ENCODE data around the gene PARD3.

PARD3 gene

DNA sequence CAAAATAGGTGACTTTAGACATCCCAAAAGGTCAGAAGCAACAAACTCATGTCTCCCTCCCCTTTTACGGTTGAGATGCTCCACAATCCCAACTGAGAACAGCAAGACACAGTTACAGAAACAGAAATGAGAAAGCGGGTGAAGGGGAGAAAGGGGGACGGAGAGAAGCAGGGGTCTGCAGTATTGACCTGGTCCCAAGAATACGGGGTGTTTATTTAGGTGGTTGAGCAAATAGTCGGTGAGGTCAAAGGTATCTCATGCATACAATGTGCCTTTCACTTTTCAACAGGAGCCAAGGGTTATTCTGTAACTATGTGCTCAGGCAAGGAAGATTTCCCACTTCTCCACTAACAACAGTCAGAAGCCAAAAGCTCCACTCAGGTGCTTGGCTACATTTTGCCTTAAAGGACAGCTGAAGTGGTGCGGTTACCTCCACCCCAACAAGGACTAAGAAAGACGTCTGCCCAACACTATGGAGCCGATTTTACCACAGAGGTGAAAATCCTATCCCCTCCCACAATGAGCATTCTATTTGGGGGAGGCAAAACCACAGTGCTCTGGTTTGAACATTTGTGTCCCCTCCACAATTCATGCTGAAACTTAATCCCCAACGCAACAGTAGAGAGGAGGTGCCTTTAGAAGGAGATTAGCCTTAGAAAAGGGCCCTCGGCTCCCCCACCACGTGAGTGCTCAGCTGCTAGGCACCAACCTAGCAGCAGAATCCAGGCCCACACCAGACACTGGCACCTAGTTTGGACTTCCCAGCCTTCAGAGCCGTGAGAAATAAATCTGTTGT, 77.9 kb downstream of the PARD3 start:
- DNase-seq = no peak

DNA sequence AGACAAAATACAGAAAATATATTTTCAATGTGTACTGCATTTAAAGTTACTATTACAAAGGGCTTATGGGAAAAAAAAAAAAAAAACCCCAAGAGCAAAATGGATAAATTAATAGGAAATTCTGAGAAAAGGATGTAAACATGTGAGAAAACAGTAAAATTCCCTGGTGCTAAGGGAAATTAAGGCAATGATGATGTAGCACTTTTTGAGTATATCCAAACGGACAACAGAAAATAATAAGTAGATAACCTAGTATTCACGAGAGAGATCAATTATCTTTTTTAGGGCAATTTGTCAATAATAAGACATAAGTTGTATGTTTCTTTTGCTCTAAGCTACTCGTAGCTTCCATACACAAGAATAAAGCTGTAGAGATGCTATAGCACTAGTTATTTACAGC, 80.2 kb downstream of the PARD3 start:
- DNase-seq = no peak

DNA sequence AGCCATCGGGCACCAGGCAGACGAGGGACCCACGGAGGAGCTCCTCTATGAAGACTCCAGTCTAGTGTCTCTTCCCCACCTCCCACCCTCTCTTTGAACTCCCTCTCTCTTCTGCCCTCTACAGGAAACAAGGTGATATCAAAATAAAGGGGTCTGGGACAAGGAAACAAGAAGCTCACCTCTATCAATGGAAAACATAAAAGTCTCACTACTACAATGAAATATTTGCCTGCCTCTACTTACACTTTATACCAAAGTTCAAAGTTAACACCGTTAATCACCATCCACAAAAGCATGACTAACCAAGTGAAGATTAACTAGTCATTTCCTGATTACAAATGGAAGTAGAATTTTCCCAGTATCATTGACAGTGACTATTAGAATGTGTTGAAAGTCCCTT, 82.2 kb downstream of the PARD3 start:
- no peak for DNase-seq

DNA sequence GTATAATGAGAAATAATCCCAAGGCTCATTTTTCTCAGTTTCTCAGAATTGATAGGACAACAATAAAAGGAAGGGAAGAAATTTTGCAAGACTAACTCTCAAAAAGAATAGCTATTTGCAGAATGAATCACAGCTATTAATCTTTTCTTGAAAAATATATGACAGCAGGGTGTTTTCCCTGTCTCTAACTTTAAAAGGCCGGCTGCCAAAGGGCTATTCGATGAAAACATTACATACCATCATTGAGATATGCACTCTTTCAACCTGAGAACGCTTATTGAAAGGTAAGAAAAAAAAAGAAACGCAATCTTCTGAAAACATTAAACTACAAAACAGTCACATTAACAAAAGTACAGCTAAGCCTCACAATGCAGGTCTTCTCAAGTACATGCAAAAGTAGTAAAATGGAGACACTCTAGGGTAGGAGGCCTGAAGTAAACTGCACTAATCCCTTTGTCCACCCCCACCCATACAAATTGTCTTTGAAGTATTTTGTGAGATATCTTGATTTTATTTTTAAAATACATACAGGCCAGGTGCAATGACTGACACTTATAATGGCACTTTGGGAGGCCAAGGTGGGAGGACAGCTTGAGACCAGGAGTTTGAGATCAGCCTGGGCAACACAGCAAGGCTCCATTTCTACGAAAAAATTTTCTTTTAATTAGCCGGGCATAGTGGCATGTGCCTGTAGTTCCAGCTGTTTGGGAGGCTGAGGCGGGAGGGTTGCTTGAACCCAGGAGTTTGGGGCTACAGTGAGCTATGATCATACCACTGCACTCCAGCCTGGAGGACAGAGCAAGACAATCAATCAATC, 83.0 kb downstream of the PARD3 start:
- no peak for DNase-seq

DNA sequence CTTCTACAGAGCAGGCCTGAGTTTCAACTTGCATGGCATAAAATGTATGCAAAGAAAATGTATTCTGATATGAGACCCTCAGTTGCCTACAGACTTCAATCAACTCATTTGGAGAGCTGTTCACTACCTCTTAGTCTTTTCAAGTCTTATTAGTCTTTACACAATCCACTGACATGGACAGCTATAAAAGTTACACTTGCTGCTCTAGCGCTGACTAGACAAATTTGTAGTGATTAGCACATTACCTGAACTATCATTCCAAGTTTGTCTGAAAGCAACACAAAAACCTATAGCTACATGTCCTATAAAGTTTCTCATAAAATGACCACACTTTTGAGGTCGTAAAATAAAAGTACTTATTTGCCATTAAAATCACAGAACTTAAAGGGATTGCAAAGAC, 83.9 kb downstream of the PARD3 start:
- DNase-seq = no peak

DNA sequence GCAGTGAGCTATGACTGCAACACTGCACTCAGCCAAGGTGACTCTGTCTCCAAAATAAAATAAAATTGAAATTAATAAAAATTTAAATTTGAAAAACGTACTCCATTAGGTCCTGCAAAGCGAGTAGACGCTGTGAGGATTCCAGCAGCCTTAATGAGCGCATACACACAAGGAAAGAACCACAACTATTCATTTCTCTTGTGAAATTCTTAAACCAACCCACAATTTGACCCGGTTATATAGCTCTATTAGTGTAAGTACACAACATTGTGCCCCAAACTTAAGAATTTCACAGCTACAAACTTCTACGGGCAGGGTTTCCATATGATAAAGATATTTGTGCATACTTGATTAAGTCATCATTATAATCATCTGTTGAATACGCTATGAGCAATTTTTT, 84.4 kb downstream of the PARD3 start:
- no peak for DNase-seq

DNA sequence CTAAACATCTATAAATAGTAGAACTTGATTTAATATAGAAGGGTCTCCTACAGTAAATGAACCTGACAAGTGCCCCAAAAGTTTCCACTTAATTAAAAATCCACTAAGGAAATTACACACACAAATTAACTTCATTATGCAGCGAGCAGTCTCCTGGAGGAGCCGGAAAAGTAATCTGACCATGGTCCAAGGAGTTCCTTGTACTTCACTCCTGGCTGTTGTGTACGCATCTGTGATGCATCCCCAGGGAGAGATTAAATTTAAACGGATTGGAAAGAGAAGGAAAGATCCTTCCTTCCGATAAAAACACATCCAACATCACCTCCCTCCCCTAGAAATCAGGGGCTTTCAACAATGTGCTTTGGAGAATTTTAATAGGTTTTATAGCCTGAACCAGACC, 85.5 kb downstream of the PARD3 start:
- DNase-seq = no peak

DNA sequence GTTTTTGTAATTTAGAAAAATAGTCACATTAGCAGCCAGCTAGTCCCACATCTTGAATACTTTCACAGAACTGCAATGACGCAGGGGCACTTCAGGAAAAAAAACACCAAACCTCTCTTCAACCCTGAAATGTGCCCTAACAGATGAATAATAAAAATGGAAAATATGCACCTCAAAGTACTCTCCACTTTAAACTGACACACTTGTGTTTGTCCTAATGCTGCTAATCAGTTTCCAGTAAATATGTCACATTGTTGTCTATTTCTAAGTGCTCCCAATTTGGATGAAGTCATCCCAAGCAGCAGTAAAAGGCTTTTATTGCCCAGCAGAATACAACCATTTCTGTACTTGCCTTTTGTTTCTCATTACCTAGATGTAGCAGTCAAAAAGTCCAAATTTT, 86.7 kb downstream of the PARD3 start:
- DNase-seq = peak; percentile 10

DNA sequence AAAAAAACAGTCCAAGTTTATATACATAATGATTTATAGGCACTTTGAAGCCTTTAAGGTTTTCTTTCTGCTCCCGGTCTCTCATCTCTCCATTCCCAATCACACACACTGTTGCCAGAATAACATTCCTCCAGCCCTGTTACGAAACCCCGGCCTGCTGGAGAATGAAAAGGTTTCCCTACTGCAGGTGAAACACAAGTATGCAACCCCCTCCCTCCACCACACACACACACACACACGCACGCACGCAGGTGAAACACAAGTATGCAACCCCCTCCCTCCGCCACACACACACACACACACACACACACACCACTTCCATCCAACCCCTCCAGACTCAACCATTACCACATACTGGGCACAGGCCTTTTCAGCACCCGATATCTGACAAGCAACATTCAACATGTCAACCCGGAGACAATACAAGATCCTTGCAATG, 87.5 kb downstream of the PARD3 start:
- no peak for DNase-seq

DNA sequence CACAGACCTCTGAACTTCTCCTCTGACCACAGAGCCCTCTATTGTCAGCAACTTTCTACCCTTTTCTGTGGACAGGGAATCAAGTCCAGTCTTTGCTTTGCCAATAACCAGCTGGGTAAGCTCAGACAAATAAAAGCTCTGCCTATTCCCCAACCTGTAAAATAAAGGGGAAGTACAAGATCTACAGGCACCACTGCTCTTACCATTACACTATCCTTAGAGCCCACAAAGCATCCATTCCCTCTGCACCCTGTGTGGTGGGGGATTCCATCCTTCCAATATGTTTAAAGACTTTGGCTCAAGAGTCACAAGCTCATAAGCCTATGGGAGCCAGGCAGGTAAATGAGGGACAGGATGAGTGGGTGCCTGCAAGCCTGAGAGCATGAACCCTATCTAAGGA, 88.2 kb downstream of the PARD3 start:
- no peak for DNase-seq

DNA sequence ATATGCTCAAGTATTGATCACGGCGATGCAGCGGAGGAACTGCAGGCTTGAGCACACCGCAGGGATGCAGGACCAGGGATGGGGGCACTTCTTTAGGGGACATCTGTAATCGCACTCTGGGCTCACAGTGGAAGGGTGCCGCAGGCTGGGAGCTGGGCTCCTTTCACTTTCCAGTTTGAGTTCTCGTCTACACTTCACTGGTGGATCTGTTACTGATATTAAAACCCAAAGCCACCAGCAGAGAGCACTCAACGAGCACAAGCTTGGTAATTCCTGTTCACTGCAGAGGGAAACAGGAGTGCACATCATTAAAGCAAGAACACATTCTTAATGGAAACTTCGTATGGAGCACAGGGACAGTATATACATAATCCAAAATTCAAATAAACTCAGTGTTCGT, 91.3 kb downstream of the PARD3 start:
- DNase-seq = peak; percentile 3

DNA sequence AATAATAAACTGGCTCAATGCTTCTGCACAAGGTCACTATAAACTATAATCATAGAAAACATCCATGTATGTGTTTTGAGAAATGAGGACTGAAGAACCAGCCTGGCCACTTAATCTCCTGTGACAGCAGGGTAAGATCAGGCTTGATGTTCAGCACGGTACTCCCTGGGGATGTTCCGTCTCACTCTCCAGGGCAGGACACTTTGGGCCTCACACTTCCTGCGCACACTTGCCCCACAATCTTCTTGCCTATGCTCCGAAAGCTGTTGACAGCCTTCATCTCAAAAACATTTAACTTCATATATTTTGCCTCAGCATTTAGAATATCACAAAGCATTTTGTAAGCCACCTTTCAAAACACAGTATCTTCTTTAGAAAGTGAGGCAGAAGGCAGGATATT, 92.7 kb downstream of the PARD3 start:
- DNase-seq = no peak

DNA sequence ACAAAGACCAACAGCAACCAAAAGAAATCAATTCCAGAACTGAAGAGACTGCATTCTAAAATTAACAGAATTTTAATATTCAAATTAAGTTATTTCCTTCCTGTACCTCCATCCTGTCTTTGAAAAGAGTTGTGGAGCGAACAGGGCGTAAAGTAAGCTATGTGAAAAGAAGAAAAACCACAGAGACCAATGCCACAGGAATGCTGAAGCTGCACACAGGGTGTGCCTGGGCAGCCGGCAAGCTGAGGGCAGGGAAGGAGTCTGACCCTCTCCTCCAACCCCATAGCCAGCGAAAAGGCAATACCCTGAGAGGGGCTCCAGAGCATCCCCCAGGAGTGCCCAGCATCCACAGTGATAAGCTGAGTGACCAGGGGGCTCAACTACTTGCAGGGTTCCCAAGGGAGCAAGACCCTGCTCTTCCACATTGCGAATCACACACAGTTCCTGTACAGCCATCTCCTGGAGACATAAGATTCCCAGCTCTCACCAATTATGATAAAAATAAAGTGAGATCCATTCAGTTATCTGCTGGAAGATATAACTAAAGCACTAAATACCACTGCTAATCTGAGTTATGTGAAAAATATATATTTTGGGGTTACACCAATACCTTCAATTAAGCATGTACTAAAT, 93.8 kb downstream of the PARD3 start:
- no peak for DNase-seq

DNA sequence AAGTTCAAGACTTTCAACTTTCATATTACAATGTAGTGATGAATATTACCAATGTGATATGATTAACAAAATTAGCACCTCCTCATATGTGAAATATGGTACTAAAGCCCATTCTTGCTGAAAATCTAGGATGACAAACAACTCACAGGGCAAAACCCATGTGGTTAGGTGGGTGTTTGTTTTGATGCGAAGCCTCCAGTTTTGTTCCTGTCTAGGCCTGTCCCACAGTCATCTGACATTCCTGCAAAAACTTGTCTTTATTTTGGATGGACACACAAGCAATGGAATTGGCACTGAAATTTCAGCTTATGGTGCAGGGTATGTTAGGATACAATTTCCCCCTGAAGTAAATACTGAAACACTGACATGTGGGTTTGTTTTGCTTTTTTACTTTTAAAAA, 95.3 kb downstream of the PARD3 start:
- DNase-seq = no peak

DNA sequence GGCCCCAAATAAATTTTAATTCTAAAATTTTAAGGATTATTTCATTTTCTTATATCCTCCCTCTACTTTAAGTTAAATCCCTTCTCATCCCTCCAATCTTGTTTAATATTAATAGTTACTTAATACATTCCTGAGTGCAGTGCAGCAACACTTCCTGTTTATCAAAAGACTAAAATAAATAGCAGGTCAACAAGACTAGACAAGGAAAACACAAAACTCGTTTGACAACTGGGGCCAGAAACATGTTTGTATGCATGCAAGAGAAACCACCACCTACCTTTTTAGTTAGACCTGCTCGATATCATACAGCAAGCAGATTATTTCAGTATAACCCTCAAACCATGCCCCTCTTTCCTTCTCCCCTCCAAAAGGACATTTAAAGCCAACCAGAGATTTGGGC, 95.8 kb downstream of the PARD3 start:
- no peak for DNase-seq

DNA sequence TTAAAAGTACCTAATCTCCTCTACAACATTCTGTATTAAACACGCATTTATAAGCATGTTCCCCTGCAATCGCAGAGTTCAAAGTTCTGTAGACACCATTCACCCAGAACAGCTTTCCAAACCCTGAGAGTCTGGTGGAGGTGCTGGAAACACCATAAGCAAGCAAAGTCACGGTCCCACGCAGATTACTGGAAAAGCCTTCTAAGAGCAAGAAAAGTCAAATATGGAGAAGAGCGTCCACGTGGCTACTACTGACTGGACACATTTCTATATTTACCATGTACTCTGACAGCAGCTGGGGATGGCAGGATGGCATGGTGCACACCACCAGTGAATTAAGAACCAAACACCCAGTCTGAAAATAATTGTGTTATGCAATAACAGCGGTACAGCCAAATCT, 97.7 kb downstream of the PARD3 start:
- no peak for DNase-seq

DNA sequence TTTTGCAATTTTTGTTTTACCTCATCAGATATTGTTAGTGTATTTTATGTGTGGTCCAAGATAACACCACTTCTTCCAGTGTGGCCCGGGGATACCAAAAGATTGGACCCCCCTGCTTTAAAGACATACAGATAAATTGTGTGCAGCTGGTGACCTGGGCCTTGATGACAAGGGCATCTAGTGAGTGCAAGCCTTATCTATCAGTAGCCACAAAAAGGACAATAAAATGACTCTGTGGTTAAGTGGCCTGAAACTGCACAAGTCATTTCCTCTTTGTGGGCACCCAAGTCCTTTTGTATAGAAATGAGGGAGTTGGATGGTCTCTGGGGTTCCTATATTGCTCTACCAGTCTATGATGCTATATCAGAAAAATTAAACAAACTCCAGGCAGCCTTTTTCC, 98.1 kb downstream of the PARD3 start:
- DNase-seq = no peak

DNA sequence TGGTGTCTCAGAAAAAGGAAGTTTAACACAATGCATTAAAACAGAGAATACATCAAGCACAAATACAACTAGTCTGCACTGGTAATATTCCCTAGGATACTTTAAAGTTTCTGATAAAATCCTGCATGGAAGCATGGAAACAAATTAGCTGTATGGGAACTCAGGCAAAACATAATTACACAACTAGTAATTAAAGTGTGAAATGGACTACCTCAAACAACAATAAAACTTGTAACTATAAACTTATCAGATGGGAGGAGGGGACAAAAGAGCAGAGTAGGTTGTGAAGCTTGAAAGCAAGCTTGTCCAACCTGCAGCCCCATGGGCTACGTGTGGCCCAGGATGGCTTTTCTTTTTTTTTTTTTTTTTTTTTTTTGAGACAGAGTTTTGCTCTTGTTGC, 98.9 kb downstream of the PARD3 start:
- DNase-seq = no peak

DNA sequence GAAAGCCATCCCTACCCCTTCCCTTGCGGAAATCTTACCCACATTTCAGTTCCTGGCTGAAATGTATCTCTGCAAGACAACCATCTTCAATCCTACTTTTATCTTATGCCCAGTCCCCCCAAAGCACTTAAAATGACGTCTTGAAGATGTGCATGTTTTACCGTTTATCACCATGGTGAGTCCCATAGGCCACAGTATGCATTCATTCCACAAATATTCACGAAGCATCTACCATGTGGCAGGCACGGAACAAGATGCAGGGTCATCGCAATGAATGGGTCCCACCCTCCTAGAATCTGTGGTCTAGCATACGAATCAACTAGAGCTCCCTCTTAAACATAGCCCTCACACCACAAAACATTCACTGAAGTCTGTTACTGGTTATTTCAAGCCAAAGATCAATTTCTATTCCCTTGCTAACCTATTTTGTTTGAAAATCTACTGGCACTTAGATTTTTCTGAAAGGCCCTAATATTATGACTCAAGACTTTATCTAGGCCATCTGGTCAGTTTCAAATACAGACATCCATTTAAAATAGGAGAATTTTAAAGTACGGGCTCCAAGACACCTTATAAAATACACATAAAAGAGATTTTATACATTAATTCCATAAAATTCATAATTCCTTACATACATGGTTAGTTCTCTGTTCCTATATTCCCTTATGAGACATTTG, 99.4 kb downstream of the PARD3 start:
- DNase-seq = no peak

DNA sequence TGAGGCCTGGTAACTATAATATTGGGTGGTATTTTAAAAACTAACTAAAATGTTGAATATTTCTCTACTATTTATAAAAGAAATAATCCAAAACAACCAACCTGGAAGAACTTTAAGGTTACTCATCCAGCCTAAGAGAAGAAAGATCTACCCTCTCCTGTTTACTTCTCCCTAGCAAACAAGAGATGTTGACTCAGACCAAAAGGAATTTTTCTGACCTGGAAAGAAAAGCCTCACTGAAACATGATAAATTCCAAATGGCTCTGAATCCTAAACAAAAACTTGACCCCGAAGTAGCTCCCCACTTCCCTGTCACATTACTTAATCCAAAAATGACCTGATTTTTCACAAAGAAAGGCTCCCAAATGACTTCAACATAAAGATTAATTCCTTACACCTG, 101.2 kb downstream of the PARD3 start:
- no peak for DNase-seq

DNA sequence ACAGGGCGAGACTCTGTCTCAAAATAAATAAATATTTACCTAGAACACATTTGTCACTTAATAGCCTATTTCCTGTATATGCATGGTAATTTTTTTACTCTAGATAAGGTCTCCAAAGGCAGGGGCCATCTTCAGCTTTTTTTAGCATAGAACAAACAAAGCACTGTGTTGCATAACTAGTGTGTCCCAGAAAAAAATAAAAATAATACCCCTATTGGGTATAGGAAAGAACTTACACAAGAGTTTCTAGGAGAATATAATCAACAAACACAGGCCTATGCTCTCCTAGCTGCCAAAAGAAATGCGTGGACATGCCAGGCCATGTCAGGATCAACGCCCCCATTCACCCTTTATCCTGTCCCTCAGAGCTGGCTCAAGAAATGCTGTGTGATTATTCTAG, 103.6 kb downstream of the PARD3 start:
- no peak for DNase-seq

DNA sequence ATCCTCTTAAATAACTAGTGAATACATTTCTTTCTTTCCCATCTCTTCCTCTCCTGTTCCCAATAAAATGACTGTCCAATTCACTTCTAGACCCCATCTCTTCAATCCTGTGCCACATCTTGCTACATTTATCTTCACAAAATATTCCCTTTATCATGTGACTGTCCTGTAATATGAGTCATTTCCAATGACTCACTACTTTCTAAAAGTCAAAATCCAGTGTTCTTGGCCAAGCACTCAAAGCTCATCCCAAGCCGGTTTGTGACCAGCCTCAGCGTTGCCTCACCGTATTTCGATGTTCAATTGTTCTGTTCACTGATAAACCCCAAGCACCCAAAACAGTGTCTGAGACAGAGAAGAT, 104.7 kb downstream of the PARD3 start:
- no peak for DNase-seq

DNA sequence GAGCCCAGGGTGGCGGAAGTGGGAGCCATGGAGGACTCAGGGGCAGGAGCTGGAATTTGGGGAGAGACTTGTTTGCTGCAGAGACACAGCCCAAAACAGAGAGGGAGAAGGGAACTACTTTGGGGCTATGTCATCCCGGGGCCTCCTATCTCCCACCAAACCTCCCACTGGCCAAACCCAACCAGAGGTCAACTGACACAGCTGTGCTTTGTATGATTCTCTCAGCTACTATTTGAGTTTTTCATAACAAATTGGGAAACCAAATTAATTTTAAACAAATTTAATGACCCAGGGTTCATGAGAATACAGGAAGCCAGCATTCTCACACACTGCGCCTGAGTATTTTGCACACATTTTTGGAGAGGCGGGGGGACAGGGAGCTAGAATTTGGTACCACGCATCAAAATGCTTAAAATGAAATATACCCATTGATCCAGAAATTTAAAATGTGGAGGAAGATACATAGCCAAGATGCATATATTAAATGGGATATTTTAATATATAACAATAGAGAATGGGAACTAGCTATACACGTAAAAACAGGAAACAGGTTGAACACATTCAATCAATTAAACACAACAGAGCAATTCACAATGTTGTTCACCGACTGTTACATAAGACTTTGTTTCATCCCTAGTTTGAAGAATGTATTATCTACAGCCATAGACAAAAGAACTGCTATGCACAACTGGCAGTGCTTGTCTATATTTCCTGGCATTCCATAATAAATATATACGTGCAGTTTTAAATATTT, 105.3 kb downstream of the PARD3 start:
- DNase-seq = no peak
